Non-pigmented ciliary epithelial cell (primary cell): ENCODE results near the gene MAP2K6.
"Not testable (repeated sequence)": the region's sequence is repeated elsewhere in the genome, so short reads cannot be mapped to it uniquely, and the experiment has no call there.

Experiments
- DNase-seq: peaks from one replicate; pipeline ENCODE4 v3.0.0-alpha.2; 2010; ENCODE audit warnings: low read depth

MAP2K6 gene

GRCh38 chr17:69457603-69458002, 43.1 kb downstream of the MAP2K6 start:
- DNase-seq: no peak

DNA sequence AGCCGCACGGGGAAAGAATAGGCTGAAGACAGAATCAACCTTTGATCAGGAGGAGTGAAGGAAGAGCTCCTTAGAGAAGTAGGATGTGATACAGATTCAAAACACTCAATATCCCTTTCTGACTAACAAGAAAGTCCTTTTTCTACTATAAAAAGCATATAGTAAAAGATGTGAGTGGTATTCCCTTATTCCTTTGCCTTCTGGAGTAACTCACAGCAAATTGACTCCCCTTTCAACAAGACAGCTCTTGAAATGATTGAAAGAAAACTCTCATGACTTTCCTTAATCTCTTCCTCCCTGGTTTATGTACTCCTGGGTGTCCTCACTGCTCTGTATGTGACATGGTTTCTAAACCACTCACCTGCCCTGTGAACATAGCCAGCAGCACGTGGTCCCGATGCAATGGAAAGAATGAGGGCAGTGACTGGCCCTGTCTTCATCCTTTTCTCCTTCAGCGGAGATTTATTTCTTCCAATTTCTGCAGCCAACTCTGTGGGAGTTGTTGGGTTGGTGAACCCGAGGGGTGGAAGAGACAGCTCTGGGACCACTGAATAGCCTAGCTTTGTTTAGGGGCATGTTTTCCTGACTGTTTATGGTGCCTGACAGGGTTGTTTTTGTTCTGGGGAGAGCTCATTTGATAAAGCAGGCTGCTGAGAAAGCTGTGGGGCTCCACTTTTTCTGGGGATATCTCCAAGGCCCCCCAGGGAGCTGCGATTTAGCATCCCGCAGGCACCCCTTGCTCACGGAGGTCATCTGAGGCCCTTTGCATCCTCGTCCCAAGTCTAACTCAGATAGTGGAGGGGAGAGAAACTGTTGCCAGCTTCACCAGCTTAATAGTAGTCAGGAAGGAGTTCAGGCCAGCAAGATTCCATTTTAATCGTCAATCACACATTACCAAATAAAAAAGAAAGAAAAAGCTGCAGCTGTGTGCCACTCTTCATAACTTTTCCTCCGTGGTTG, 46.7 kb downstream of the MAP2K6 start:
- no peak for DNase-seq

DNA sequence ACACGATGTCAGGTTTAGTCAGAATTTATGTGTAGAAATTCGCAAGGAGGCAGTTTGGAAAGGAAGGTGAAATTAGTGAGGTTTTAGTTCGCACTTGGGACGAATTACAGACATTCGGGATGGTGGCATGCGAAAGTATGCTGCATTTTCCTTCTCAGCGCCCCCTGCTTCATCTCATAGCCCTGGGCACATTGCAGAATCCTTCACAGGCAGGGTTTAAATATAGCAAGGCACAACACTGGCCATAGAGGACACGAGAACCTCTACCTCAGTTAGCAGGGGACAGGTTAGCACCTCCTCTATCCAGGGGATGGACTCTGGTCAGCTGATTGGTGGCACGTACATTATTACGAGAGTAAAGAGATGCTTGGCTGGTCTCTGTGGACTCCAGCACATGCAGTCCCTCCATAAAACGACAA, 47.5 kb downstream of the MAP2K6 start:
- no peak for DNase-seq

GRCh38 chr17:69462882-69463281, 48.4 kb downstream of the MAP2K6 start:
- DNase-seq: no peak

DNA sequence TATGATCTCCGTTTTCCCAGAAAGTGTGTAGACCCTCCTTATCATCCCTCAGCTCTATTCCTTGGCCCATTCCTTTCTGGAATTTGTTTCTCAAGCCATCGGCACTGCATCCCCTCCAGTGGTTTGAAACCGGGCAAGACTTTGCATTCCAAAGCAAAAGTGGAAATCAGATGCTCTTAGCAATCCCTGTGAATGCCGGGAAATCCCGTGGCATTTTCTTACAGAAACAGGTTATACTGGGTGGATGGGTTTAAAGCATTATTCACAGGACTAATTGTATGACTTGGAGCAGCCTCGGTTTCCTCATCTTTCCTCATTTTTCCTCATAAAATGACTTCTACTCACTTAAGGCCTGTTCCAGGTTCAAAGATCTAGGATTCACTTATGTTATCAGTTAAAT, 52.0 kb downstream of the MAP2K6 start:
- DNase-seq: no peak

GRCh38 chr17:69466905-69467667, 52.6 kb downstream of the MAP2K6 start:
- peak; percentile 42 for DNase-seq

- DNase-seq: no peak
Measured at GRCh38 chr17:69468207-69468606, 53.7 kb downstream of the MAP2K6 start.

GRCh38 chr17:69470702-69471101, 56.2 kb downstream of the MAP2K6 start:
- DNase-seq: no peak

DNA sequence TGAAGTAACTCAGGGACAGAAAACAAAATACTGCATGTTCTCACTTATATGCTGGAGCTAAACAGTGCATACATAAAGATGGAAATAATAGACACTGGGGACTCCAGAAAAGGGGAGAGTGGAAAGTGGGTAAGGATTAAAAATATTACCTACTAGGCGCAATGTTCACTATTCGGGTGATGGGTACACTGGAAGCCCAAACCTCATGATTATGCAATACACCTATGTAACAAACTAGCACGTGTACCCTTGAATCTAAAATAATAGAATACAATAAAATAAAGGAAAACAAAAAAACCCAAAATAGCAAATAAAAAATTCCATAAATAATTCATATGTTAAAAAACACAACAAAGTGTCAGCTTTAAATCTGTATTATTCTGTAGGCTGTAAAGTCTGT, 56.9 kb downstream of the MAP2K6 start:
- DNase-seq: no peak

GRCh38 chr17:69473841-69474831, 59.6 kb downstream of the MAP2K6 start:
- peak; percentile 10 for DNase-seq

GRCh38 chr17:69477204-69477902, 62.9 kb downstream of the MAP2K6 start:
- DNase-seq: no peak

- DNase-seq: no peak
Measured at GRCh38 chr17:69477903-69478266, 63.4 kb downstream of the MAP2K6 start.

GRCh38 chr17:69478916-69479315, 64.4 kb downstream of the MAP2K6 start:
- no peak for DNase-seq

DNA sequence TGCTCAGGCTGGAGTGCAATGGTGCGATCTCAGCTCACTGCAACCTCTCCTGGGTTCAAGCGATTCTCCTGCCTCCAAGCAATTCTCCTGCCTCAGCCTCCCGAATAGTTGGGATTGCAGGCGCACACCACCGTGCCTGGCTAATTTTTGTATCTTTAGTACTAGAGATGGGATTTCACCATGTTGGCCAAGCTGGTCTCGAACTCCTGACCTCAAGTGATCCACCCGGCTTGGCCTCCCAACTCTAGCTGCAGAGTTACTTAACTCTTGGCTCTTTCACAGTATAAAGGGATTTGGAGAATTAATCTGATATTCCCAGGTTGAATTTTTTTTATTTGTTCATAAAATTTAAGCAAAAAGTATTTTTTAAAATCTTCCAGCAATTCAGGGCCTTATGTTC, 65.3 kb downstream of the MAP2K6 start:
- not testable (repeated sequence) for DNase-seq

DNA sequence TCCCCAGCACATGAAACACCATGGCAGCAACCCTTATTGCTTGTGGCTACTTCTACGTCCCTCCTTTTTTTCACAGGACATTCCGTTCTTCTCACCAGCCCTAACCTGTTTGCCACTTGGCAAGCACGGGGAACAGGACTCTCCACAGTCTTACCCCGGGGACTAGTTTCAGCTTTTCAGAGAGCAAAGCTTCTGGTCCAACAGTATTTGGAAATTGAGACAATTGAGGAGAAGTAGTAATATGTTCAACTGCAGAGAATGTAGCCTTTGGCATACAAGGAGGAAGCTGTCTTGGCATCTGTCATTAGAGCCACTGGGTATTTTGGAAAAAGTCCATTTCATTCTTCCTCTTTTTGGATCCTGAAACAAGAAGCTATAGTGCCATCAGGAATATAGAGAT, 65.7 kb downstream of the MAP2K6 start:
- DNase-seq: no peak

- DNase-seq: no peak
Measured at GRCh38 chr17:69485251-69485661, 70.8 kb downstream of the MAP2K6 start.

- no peak for DNase-seq
Measured at GRCh38 chr17:69485901-69486643, 71.6 kb downstream of the MAP2K6 start.

DNA sequence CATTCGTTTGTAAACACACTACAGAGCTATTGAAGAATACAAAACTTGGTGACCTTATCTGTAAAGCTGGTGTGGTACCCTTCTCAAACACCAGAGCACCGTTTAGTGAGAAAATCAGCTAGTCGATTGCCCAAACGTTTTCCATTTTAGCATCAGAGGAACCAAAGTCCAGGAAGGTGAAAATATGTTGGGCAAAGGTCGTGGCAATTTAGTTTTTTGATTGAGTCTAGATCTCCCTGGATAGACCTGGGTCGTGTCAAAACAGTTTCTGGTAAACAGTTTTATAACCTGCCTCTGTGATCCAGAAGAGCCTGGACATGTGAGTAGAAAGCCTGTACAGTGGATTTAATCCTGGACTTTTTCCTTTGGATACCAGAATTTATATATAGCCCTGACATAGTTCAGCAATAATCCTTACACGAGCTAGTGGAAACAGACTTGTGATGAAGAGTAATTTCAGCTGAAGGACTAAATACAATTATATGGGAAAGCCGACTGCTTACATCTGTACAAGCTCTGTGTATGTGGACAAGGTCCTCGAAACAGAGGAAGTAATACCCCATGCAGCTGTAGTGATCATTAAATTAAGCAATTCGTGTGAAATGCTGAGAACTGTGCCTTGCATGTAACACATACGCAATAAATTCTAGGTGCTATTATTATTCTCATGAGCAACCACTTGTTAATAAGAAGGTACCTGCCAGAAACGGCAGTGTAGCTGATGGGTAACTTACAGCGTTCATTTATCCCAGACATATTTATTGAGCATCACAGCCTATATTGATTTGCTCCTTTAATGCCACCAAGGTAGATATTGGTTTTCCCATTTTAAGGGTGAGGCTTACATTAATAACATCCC, 72.5 kb downstream of the MAP2K6 start:
- no peak for DNase-seq

- no peak for DNase-seq
Measured at GRCh38 chr17:69489313-69489712, 74.8 kb downstream of the MAP2K6 start.
